AG04449 (cell line): ENCODE data around the gene MADD.

Experiments
- CTCF ChIA-PET: fragments of 350-600 bp; formaldehyde crosslinking; extraction: SDS; loops from one replicate; lab custom pipeline; 2021; ENCODE audit warnings: antibody characterized with exemption; lab: Yijun Ruan, JAX
- POLR2A ChIA-PET: fragments of 400-600, 350-600 bp; formaldehyde crosslinking; extraction: SDS; loops from one replicate; lab custom pipeline; 2020; ENCODE audit warnings: antibody characterized with exemption, inconsistent platforms; lab: Yijun Ruan, JAX
- DNase-seq: peaks from one replicate; pipeline ENCODE4 v3.0.0-alpha.2; 2010; ENCODE audit warnings: low read depth, low spot score
- H3K4me3 ChIP-seq: 2 replicates; pipeline ENCODE4 v1.5.1; 2011; ENCODE audit warnings: low read depth, mild to moderate bottlenecking, control low read depth, low read length
- CTCF ChIP-seq: IDR thresholded peaks from one replicate; pipeline ENCODE4 v1.5.1; 2011; ENCODE audit warnings: mild to moderate bottlenecking, moderate library complexity, low read length, control low read depth, inconsistent platforms; ENCODE audit not compliant: insufficient read depth; ENCODE audit errors: missing control alignments

MADD gene

GRCh38 chr11:47285969-47286770 is 16.2 kb downstream of the MADD start:
- no peak for DNase-seq
- H3K4me3 ChIP-seq: no peak overlapping the region
- POLR2A ChIA-PET: interaction anchor here (0.6 kb wide), 1 partner anchor 101 kb away, joined by 3 read pairs; no protein-coding TSS in a partner anchor
- CTCF ChIA-PET: no interaction called here
- TF ChIP-seq CTCF: no peak

GRCh38 chr11:47288066-47288465 is 18.1 kb downstream of the MADD start:
- ChIA-PET POLR2A (no interaction called here), CTCF (no interaction called here)
- no peak overlapping the region for H3K4me3 ChIP-seq
- no peak for DNase-seq
- no peak for TF ChIP-seq CTCF

GRCh38 chr11:47289856-47290255 is 19.9 kb downstream of the MADD start:
- POLR2A ChIA-PET: no interaction called here
- H3K4me3 ChIP-seq: no peak overlapping the region
- TF ChIP-seq CTCF: no peak
- DNase-seq: no peak
- CTCF ChIA-PET: no interaction called here

- H3K4me3 ChIP-seq: no peak overlapping the region
- DNase-seq: no peak
- TF ChIP-seq CTCF: no peak
- CTCF ChIA-PET: interaction anchor here (1.0 to 1.2 kb wide), 3 partner anchors 24 to 80 kb away, joined by 3 to 5 read pairs (median 3); partner anchors contain the start of gene DDB2
- POLR2A ChIA-PET: no interaction called here
Measured at GRCh38 chr11:47295385-47295784, 25.5 kb downstream of the MADD start.

- POLR2A ChIA-PET: no interaction called here
- no peak overlapping the region for H3K4me3 ChIP-seq
- CTCF ChIA-PET: interaction anchor here (1.1 to 1.2 kb wide), 2 partner anchors 25 to 59 kb away, joined by 3 to 5 read pairs; no protein-coding TSS in a partner anchor
- no peak for TF ChIP-seq CTCF
- DNase-seq: no peak
Measured at GRCh38 chr11:47296045-47296444, 26.1 kb downstream of the MADD start.

GRCh38 chr11:47299078-47299477 is 29.1 kb downstream of the MADD start:
- POLR2A ChIA-PET: no interaction called here
- no peak for TF ChIP-seq CTCF
- no peak for DNase-seq
- CTCF ChIA-PET: no interaction called here
- no peak overlapping the region for H3K4me3 ChIP-seq
